NB4 (cell line): ENCODE results near the gene POU2F1.

ENCODE experiments used
- DNase-seq: peaks from one replicate; pipeline ENCODE4 v3.0.0; 2010; ENCODE audit warnings: low read depth
- H3K4me3 ChIP-seq: one replicate; pipeline ENCODE4 v1.5.1; 2011; ENCODE audit warnings: mild to moderate bottlenecking, low read depth, low read length, moderate library complexity
- CTCF ChIP-seq: IDR thresholded peaks from one replicate; pipeline ENCODE4 v1.5.1; 2012; ENCODE audit warnings: low read depth, low read length
- MAX ChIP-seq: IDR thresholded peaks from 2 replicates; pipeline ENCODE4 v1.6.1; 2011; ENCODE audit warnings: low read depth, low read length
- MYC ChIP-seq: IDR thresholded peaks from 2 replicates; pipeline ENCODE4 v1.6.1; 2011; ENCODE audit warnings: low read depth, low read length
- POLR2A ChIP-seq: IDR thresholded peaks from 2 replicates; pipeline ENCODE4 v1.6.1; 2011; ENCODE audit warnings: mild to moderate bottlenecking; ENCODE audit not compliant: insufficient read length; ENCODE audit errors: extremely low read depth

POU2F1 gene

GRCh38 chr1:167431261-167431908, 210.7 kb downstream of the POU2F1 start:
- no peak for TF ChIP-seq MYC
- no peak for TF ChIP-seq POLR2A
- no peak for TF ChIP-seq CTCF
- TF ChIP-seq MAX, result no peak
- no peak overlapping the region for H3K4me3 ChIP-seq
- no peak for DNase-seq

- DNase-seq, result no peak
- H3K4me3 ChIP-seq, result no peak overlapping the region
- TF ChIP-seq CTCF, result no peak
- TF ChIP-seq MAX, result no peak
- no peak for TF ChIP-seq POLR2A
- TF ChIP-seq MYC, result no peak
These were observed 211.4 kb downstream of the POU2F1 start for GRCh38 chr1:167431909-167432650.

- no peak overlapping the region for H3K4me3 ChIP-seq
- DNase-seq, result no peak
- TF ChIP-seq MYC, result no peak
- TF ChIP-seq POLR2A, result no peak
- no peak for TF ChIP-seq MAX
- TF ChIP-seq CTCF, result no peak
These were observed 212.1 kb downstream of the POU2F1 start for GRCh38 chr1:167432780-167433179.

- DNase-seq, result no peak
- no peak overlapping the region for H3K4me3 ChIP-seq
- TF ChIP-seq CTCF (no peak), MAX (no peak), POLR2A (no peak), MYC (no peak)
These were observed 213.2 kb downstream of the POU2F1 start for GRCh38 chr1:167433884-167434283.

GRCh38 chr1:167434306-167434705, 213.6 kb downstream of the POU2F1 start:
- DNase-seq, result no peak
- TF ChIP-seq MYC, result no peak
- TF ChIP-seq CTCF, result no peak
- TF ChIP-seq POLR2A, result no peak
- no peak for TF ChIP-seq MAX
- no peak overlapping the region for H3K4me3 ChIP-seq
